ENCODE data around the gene DPF1.

DPF1 gene

GRCh38 chr19:38163419-38164290 lies 60.4 kb downstream of the DPF1 start:
- no peak for DNase-seq (ENCODE audit: low read depth)

DNA sequence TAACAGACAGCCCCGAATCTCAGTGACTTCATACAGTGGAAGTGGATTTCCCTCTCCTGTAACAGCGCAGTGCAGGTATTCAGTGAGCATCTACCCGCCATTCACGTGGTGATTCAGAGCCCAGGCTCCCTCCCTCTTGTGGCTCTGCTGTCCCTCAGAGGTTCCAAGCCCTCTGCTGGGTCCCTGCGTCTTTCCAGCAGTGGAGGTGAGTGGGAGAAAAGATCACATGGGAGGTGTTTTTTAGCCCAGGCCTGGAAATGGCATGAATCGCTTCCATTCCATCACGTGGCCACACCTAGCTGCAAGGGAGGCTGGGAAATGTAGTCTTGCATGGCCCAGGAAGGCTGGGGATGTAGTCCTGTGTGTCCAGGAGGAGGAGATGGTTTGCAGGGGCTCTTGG lies 61.4 kb downstream of the DPF1 start:
- DNase-seq (ENCODE audit: low read depth): no peak

DNA sequence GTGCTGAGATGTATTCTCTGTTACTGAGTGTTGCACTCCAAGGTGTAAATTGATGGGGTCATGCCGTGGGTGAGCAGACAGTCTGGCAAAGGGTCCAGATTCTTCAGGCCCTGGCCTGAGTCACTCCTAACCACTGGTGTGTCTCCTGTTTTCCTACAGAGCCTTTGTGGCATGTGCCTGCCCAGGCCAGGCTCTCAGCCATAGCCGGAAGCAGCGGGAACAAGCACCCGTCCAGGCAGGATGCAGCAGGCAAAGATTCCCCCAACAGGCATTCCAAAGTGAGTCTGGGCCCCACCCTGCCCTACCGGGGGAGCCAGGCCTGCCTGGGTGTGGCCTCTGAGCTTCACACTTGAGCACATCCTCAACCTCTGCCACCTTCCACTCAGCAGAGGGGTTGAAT lies 61.9 kb downstream of the DPF1 start:
- no peak for DNase-seq (ENCODE audit: low read depth)
